ENCODE data around the gene FARP1.

FARP1 gene

GRCh38 chr13:98493042-98493712 lies 350.3 kb downstream of the FARP1 start:
- DNase-seq: no peak

- DNase-seq: no peak
Observed at GRCh38 chr13:98494769-98495168, 351.9 kb downstream of the FARP1 start.

GRCh38 chr13:98495627-98496478 lies 353.0 kb downstream of the FARP1 start:
- DNase-seq: no peak

- DNase-seq: no peak
Observed at GRCh38 chr13:98496479-98496791, 353.5 kb downstream of the FARP1 start.

DNA sequence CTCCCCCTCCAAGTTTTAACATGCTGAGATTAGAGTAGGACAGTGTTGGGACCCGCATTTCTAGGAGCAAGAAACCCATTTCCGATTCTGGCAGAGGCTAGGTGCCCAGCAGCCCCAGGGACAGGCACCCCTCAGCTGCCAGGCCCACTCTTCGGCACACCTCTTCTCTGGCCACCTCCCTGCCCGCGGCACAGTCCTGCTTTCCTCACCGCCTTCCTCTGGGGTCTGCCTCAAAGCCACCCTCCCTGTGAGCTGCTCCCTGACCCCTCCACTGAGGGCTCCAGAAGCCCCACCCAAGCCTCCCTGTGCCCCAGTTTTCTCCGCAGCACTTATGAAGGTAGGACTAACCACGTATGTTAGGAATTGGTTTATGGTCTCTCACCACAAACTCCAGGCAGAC lies 354.1 kb downstream of the FARP1 start:
- DNase-seq: no peak

- DNase-seq: no peak
Observed at GRCh38 chr13:98500963-98501421, 358.1 kb downstream of the FARP1 start.

GRCh38 chr13:98503175-98504028 lies 360.5 kb downstream of the FARP1 start:
- no peak for DNase-seq

DNA sequence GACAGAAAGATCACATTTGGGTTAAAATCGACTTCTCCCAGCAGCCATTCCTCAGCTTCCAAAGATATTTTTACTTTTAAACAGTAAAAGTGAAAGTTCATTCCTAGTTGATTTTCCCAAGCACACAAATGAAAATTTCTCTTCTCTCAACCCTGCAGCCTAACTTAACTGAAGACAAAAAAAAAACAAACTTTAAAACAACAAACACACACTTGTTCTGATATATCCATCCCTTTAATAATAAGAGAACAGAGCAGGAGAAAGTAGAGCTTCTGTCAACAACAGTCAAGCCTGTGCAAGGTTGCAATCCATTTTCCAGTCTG lies 361.1 kb downstream of the FARP1 start:
- DNase-seq: no peak

DNA sequence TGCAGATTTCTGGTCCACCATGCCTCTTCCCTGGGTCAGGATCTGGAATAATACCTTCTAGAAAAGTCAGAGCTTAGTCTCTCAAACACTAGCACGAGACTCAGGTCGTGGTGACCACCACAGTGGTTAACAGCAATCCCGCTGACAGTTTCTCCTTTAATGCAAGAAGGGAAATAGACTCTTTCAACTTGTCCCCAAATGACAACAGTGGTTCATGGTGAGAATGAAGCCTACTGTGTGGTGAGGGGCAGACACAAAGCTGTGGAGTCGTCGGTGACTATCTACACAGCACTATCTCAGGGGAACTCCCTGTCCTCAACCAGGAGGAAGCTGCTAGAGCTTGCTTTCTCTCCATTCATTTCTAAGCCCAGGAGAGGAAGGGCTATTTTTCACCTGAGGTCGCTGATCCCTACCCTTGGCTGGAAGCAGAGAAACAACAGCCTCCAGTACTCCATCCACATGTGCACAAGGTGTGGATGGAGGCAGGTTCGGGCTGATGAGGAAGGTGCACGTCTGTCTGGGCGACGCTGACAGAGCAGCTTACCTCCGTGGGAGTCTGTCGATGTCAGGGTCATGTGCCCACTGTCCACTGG lies 361.6 kb downstream of the FARP1 start:
- DNase-seq: no peak

Measured in NCI-H1436 treated with DMSO at 0.1 percent for 48 hours (cell line).